K562 (cell line): Measurements from ENCODE around the gene MIDN. TPM values are rescaled to one million over a fixed set of nuclear protein-coding genes. Genes with fewer than 3 reads are reported as not detected.

Experiments
- BRF1 ChIP-seq: IDR thresholded peaks from 3 replicates; pipeline ENCODE4 v1.6.1; 2011; ENCODE audit warnings: borderline replicate concordance, mild to moderate bottlenecking; ENCODE audit not compliant: insufficient read length; ENCODE audit errors: extremely low read depth
- C11orf30 ChIP-seq: fragments of 450-650 bp; IDR thresholded peaks from 2 replicates; pipeline ENCODE4 v1.6.1; 2016; ENCODE audit warnings: low read depth, mild to moderate bottlenecking
- CBX3 ChIP-seq, 2 experiments: IDR thresholded peaks; 1 replicate in 1 of 2; 2 replicates in 1 of 2; pipeline ENCODE4 v1.6.1; 2012; ENCODE audit warnings: inconsistent platforms in 2 of 2, low read length in 2 of 2, borderline replicate concordance in 1 of 2, control low read depth in 1 of 2
- CHCHD3 ChIP-seq: fragments of 250-450 bp; sonication (Bioruptor Pico); IDR thresholded peaks from 2 replicates; pipeline ENCODE4 v2.1.2; 2022; ENCODE audit warnings: mild to moderate bottlenecking
- FOXA1 ChIP-seq: fragments of 450-650 bp; IDR thresholded peaks from 2 replicates; pipeline ENCODE4 v1.6.1; 2016; ENCODE audit warnings: mild to moderate bottlenecking, borderline replicate concordance
- JUN ChIP-seq, 2 experiments: sonication (generic) in 1 of 2; formaldehyde crosslinking in 1 of 2; IDR thresholded peaks; 2 replicates each; pipeline versions ENCODE4 v1.6.1 to v1.8.0; 2012 to 2022; ENCODE audit warnings: borderline replicate concordance in 2 of 2, mild to moderate bottlenecking in 2 of 2, improper control_type of control experiment in 1 of 2, low read depth in 1 of 2, low read length in 1 of 2, missing genetic modification reagents in 1 of 2
- NFIX ChIP-seq: fragments of 250-450 bp; sonication (Bioruptor Pico); IDR thresholded peaks from 2 replicates; pipeline ENCODE4 v1.4.0; 2020; ENCODE audit warnings: low read depth, mild to moderate bottlenecking, moderate library complexity
- NR4A1 ChIP-seq, 2 experiments: fragments of 250-450 bp in 1 of 2; fragments of 450-650 bp in 1 of 2; sonication (Bioruptor Pico) in 1 of 2; IDR thresholded peaks; 2 replicates each; pipeline versions ENCODE4 v1.4.0 to v1.6.1; 2016 to 2020; ENCODE audit warnings: mild to moderate bottlenecking in 2 of 2, missing compliant biosample characterization in 1 of 2, missing genetic modification characterization in 1 of 2, moderate library complexity in 1 of 2
- SAP30 ChIP-seq: fragments of 200-600 bp; sonication (generic); IDR thresholded peaks from 2 replicates; pipeline ENCODE4 v1.6.1; 2012; ENCODE audit warnings: borderline replicate concordance, low read depth, mild to moderate bottlenecking, moderate library complexity, low read length, control low read depth, inconsistent platforms; ENCODE audit not compliant: insufficient read depth, poor library complexity, severe bottlenecking
- SNRNP70 ChIP-seq: fragments of 200-400 bp; formaldehyde crosslinking; optimal IDR thresholded peaks from 2 replicates; pipeline ENCODE3; 2017; ENCODE audit warnings: low read depth, low read length
- TEAD2 ChIP-seq: fragments of 450-650 bp; IDR thresholded peaks from 2 replicates; pipeline ENCODE4 v1.6.1; 2016; ENCODE audit warnings: missing genetic modification characterization, control low read depth, missing compliant biosample characterization
- TGIF2 ChIP-seq: sonication (generic); formaldehyde crosslinking; IDR thresholded peaks from 2 replicates; pipeline ENCODE4 v1.8.1; 2022; ENCODE audit warnings: mild to moderate bottlenecking, missing genetic modification reagents, moderate library complexity
- YY1 ChIP-seq, 3 experiments: IDR thresholded peaks; 2 replicates each; pipeline ENCODE4 v1.6.1; 2011; ENCODE audit warnings: low read length in 2 of 3, mild to moderate bottlenecking in 2 of 3, moderate library complexity in 2 of 3, borderline replicate concordance in 1 of 3, control low read depth in 1 of 3, low read depth in 1 of 3; ENCODE audit not compliant: insufficient read depth in 3 of 3, insufficient replicate concordance in 2 of 3, control insufficient read depth in 1 of 3, insufficient read length in 1 of 3; ENCODE audit errors: extremely low read depth in 1 of 3
- ZNF165 ChIP-seq: fragments of 250-450 bp; sonication (Bioruptor Pico); IDR thresholded peaks from 2 replicates; pipeline ENCODE4 v1.4.0; 2020; ENCODE audit warnings: borderline replicate concordance
- ZNF316 ChIP-seq: fragments of 450-650 bp; IDR thresholded peaks from 2 replicates; pipeline ENCODE4 v1.6.1; 2016
- ZNF76 ChIP-seq: fragments of 250-450 bp; sonication (Bioruptor Pico); IDR thresholded peaks from 2 replicates; pipeline ENCODE4 v1.4.0; 2020; ENCODE audit warnings: mild to moderate bottlenecking, moderate library complexity, borderline replicate concordance
- ZNF830 ChIP-seq: fragments of 250-450 bp; sonication (Bioruptor Pico); IDR thresholded peaks from 2 replicates; pipeline ENCODE4 v1.5.0; 2021; ENCODE audit warnings: mild to moderate bottlenecking
- polyA plus RNA-seq, 8 experiments: library from polyadenylated mRNA; depleted of rRNA in 4 of 8; stranded (reverse) in 5 of 8; unstranded in 3 of 8; fragments of >200 nt; fragmentation: Nextera tagmentation in 2 of 8; fragmentation: Illumina TruSeq in 1 of 8; extraction: Ambion mirVana in 2 of 8; extraction: Trizol in 1 of 8; gene quantifications; 2 replicates each; pipeline versions ENCODE4 v1.2.1 to v1.2.3, GENCODE V29; 2011 to 2014; ENCODE audit warnings: inconsistent platforms in 1 of 8, missing spikeins in 1 of 8
- total RNA-seq, 7 experiments: library from RNA; depleted of rRNA in 6 of 7; stranded (reverse); fragments of >200 nt in 6 of 7; fragmentation: Illumina TruSeq in 2 of 7; extraction: Trizol in 2 of 7; gene quantifications; 2 replicates each; pipeline versions ENCODE4 v1.2.1 to v1.2.3, GENCODE V29; 2011 to 2021; ENCODE audit warnings: low replicate concordance in 1 of 7
- TF ChIP-seq, protein P1 (sequence below): fragments of 450-650 bp; formaldehyde crosslinking; IDR thresholded peaks from 2 replicates; pipeline ENCODE4 v1.4.0; 2020; ENCODE audit warnings: mild to moderate bottlenecking
- TF ChIP-seq, protein P2 (sequence below): fragments of 250-450 bp; sonication (Bioruptor Pico); IDR thresholded peaks from 2 replicates; pipeline ENCODE4 v1.8.0; 2021; ENCODE audit warnings: mild to moderate bottlenecking, moderate library complexity
- TF ChIP-seq, protein P3 (sequence below): fragments of 250-450 bp; sonication (Bioruptor Pico); IDR thresholded peaks from 2 replicates; pipeline ENCODE4 v1.8.0; 2021; ENCODE audit warnings: moderate library complexity, mild to moderate bottlenecking, inconsistent platforms
- TF ChIP-seq, protein P4 (sequence below), 2 experiments: fragments of 450-650 bp in 1 of 2; IDR thresholded peaks; 2 replicates each; pipeline ENCODE4 v1.6.1; 2011 to 2017; ENCODE audit warnings: low read depth in 2 of 2, antibody characterized with exemption in 1 of 2, borderline replicate concordance in 1 of 2, low read length in 1 of 2, mild to moderate bottlenecking in 1 of 2, mixed read lengths in 1 of 2; ENCODE audit not compliant: control insufficient read depth in 1 of 2

The MIDN gene
- total and polyA plus RNA-seq, 9 of the 15 experiments (the other 6 are each of a cell fraction or from before 2014, with no cell fraction given): 0.17 to 120 (median 10.1) TPM

DNA sequence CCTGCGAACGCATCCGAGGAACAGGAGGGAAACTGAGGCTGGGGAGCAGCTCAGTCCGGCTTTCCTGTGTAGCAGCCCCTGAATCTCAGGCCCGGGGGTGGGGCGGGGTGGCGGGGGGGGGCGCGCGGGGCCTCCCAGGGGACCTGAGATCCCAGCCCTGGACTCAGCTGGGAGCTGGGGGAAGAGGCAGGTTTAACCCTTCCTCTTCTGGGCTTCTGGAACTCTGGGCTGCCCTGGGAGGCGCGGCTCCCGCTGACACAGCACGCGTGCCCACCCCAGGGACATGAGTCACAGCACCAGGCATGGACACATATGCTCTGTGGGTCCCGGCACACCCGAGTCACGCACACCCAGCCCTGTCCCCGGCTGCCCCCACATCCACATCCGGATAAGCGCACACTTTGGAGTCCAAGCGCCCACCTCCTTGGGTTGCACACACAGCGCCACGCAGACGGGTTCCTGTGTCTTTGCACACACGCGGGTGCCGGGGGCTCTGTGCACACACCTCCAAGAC lies 17.3 kb downstream of the MIDN start (continued):
- TF ChIP-seq, protein P1, sequence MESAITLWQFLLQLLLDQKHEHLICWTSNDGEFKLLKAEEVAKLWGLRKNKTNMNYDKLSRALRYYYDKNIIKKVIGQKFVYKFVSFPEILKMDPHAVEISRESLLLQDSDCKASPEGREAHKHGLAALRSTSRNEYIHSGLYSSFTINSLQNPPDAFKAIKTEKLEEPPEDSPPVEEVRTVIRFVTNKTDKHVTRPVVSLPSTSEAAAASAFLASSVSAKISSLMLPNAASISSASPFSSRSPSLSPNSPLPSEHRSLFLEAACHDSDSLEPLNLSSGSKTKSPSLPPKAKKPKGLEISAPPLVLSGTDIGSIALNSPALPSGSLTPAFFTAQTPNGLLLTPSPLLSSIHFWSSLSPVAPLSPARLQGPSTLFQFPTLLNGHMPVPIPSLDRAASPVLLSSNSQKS (CRISPR knock-in tag): no peak
- TF ChIP-seq JUN (IDR thresholded peaks at IDR 0.05; ENCODE audit: borderline replicate concordance, low read depth, low read length) (no peak), JUN (CRISPR knock-in tag; IDR thresholded peaks at IDR 0.05; ENCODE audit: borderline replicate concordance) (no peak), FOXA1 (no peak), TGIF2 (CRISPR knock-in tag) (no peak), TEAD2 (tag) (no peak), NFIX (no peak), ZNF316 (no peak), SNRNP70 (no peak), YY1 (IDR thresholded peaks at IDR 0.05; ENCODE audit: borderline replicate concordance in 1 of 3, control insufficient read depth in 1 of 3, extremely low read depth in 1 of 3, insufficient read depth in 3 of 3, insufficient read length in 1 of 3, insufficient replicate concordance in 2 of 3, low read depth in 1 of 3, low read length in 2 of 3) (peak in 1 of 3 experiments; percentile 2), ZNF76 (CRISPR knock-in tag) (no peak), ZNF165 (CRISPR knock-in tag) (no peak), SAP30 (peak; percentile 39), NR4A1 (CRISPR knock-in tag; IDR thresholded peaks at IDR 0.05) (no peak), NR4A1 (tag; IDR thresholded peaks at IDR 0.05) (no peak), C11orf30 (no peak), CHCHD3 (CRISPR knock-in tag) (no peak), ZNF830 (CRISPR knock-in tag) (no peak), CBX3 (IDR thresholded peaks at IDR 0.05; ENCODE audit: borderline replicate concordance in 1 of 2, low read length in 2 of 2) (no peak), BRF1 (no peak)
- TF ChIP-seq, protein P2, sequence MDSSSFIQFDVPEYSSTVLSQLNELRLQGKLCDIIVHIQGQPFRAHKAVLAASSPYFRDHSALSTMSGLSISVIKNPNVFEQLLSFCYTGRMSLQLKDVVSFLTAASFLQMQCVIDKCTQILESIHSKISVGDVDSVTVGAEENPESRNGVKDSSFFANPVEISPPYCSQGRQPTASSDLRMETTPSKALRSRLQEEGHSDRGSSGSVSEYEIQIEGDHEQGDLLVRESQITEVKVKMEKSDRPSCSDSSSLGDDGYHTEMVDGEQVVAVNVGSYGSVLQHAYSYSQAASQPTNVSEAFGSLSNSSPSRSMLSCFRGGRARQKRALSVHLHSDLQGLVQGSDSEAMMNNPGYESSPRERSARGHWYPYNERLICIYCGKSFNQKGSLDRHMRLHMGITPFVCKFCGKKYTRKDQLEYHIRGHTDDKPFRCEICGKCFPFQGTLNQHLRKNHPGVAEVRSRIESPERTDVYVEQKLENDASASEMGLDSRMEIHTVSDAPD (CRISPR knock-in tag): no peak
- TF ChIP-seq, protein P3, sequence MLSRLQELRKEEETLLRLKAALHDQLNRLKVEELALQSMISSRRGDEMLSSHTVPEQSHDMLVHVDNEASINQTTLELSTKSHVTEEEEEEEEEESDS (CRISPR knock-in tag): no peak
- TF ChIP-seq, protein P4, sequence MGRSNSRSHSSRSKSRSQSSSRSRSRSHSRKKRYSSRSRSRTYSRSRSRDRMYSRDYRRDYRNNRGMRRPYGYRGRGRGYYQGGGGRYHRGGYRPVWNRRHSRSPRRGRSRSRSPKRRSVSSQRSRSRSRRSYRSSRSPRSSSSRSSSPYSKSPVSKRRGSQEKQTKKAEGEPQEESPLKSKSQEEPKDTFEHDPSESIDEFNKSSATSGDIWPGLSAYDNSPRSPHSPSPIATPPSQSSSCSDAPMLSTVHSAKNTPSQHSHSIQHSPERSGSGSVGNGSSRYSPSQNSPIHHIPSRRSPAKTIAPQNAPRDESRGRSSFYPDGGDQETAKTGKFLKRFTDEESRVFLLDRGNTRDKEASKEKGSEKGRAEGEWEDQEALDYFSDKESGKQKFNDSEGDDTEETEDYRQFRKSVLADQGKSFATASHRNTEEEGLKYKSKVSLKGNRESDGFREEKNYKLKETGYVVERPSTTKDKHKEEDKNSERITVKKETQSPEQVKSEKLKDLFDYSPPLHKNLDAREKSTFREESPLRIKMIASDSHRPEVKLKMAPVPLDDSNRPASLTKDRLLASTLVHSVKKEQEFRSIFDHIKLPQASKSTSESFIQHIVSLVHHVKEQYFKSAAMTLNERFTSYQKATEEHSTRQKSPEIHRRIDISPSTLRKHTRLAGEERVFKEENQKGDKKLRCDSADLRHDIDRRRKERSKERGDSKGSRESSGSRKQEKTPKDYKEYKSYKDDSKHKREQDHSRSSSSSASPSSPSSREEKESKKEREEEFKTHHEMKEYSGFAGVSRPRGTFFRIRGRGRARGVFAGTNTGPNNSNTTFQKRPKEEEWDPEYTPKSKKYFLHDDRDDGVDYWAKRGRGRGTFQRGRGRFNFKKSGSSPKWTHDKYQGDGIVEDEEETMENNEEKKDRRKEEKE (IDR thresholded peaks at IDR 0.05; ENCODE audit: borderline replicate concordance in 1 of 2, control insufficient read depth in 1 of 2, low read depth in 2 of 2, low read length in 1 of 2): no peak
